Measurements from ENCODE around the gene RAP1GAP. TPM values are rescaled to one million over a fixed set of nuclear protein-coding genes. Genes with fewer than 3 reads are reported as not detected.
"Not testable (repeated sequence)": the region's sequence is repeated elsewhere in the genome, so short reads cannot be mapped to it uniquely, and the experiment has no call there.

RAP1GAP gene
- polyA plus RNA-seq, 3 donors = 16.9 to 23.3 (median 20.7) TPM

- peak in 1 of 3 donors; percentile 70 for DNase-seq (ENCODE audit: low read depth in 3 of 3, low spot score in 2 of 3)
Observed at GRCh38 chr1:21647431-21648351, 21.5 kb downstream of the RAP1GAP start.

- DNase-seq (ENCODE audit: low read depth in 3 of 3, low spot score in 2 of 3) = no peak
Observed at GRCh38 chr1:21645550-21645949, 23.6 kb downstream of the RAP1GAP start.

- no peak for DNase-seq (ENCODE audit: low read depth in 3 of 3, low spot score in 2 of 3)
Observed at GRCh38 chr1:21644906-21645305, 24.3 kb downstream of the RAP1GAP start.

GRCh38 chr1:21644348-21644747, 24.8 kb downstream of the RAP1GAP start:
- no peak for DNase-seq (ENCODE audit: low read depth in 3 of 3, low spot score in 2 of 3)

GRCh38 chr1:21643624-21644023, 25.5 kb downstream of the RAP1GAP start:
- no peak for DNase-seq (ENCODE audit: low read depth in 3 of 3, low spot score in 2 of 3)

- DNase-seq (ENCODE audit: low read depth in 3 of 3, low spot score in 2 of 3) = no peak
Observed at GRCh38 chr1:21641967-21642739, 27.0 kb downstream of the RAP1GAP start.

- no peak for DNase-seq (ENCODE audit: low read depth in 3 of 3, low spot score in 2 of 3)
Observed at GRCh38 chr1:21641537-21641936, 27.6 kb downstream of the RAP1GAP start.

- DNase-seq (ENCODE audit: low read depth in 3 of 3, low spot score in 2 of 3) = no peak
Observed at GRCh38 chr1:21641076-21641475, 28.1 kb downstream of the RAP1GAP start.

- DNase-seq (ENCODE audit: low read depth in 3 of 3, low spot score in 2 of 3) = no peak
Observed at GRCh38 chr1:21640653-21641052, 28.5 kb downstream of the RAP1GAP start.

- no peak for DNase-seq (ENCODE audit: low read depth in 3 of 3, low spot score in 2 of 3)
Observed at GRCh38 chr1:21639594-21640041, 29.5 kb downstream of the RAP1GAP start.

- no peak for DNase-seq (ENCODE audit: low read depth in 3 of 3, low spot score in 2 of 3)
Observed at GRCh38 chr1:21638531-21639341, 30.4 kb downstream of the RAP1GAP start.

- DNase-seq (ENCODE audit: low read depth in 3 of 3, low spot score in 2 of 3) = no peak
Observed at GRCh38 chr1:21637514-21637913, 31.6 kb downstream of the RAP1GAP start.

GRCh38 chr1:21636029-21636428, 33.1 kb downstream of the RAP1GAP start:
- DNase-seq (ENCODE audit: low read depth in 3 of 3, low spot score in 2 of 3) = no peak

- no peak for DNase-seq (ENCODE audit: low read depth in 3 of 3, low spot score in 2 of 3)
Observed at GRCh38 chr1:21634806-21635535, 34.2 kb downstream of the RAP1GAP start.

- no peak for DNase-seq (ENCODE audit: low read depth in 3 of 3, low spot score in 2 of 3)
Observed at GRCh38 chr1:21633992-21634805, 35.0 kb downstream of the RAP1GAP start.

GRCh38 chr1:21633141-21633755, 35.9 kb downstream of the RAP1GAP start:
- no peak for DNase-seq (ENCODE audit: low read depth in 3 of 3, low spot score in 2 of 3)

- no peak for DNase-seq (ENCODE audit: low read depth in 3 of 3, low spot score in 2 of 3)
Observed at GRCh38 chr1:21631944-21632887, 36.9 kb downstream of the RAP1GAP start.

- DNase-seq (ENCODE audit: low read depth in 3 of 3, low spot score in 2 of 3) = not testable (repeated sequence)
Observed at GRCh38 chr1:21631590-21631943, 37.6 kb downstream of the RAP1GAP start.
